GM12872 (cell line): ENCODE results near the gene SPINK7.

ENCODE experiments used
- CTCF ChIP-seq: IDR thresholded peaks from 3 replicates; pipeline ENCODE4 v1.5.1; 2011; ENCODE audit warnings: low read depth, mild to moderate bottlenecking, low read length, moderate library complexity; ENCODE audit not compliant: insufficient read depth

The SPINK7 gene

GRCh38 chr5:148342371-148343045 lies 30.3 kb downstream of the SPINK7 start:
- no peak for TF ChIP-seq CTCF

- no peak for TF ChIP-seq CTCF
Measured at GRCh38 chr5:148343046-148343407, 30.8 kb downstream of the SPINK7 start.

GRCh38 chr5:148343603-148344487 lies 31.6 kb downstream of the SPINK7 start:
- TF ChIP-seq CTCF: no peak

DNA sequence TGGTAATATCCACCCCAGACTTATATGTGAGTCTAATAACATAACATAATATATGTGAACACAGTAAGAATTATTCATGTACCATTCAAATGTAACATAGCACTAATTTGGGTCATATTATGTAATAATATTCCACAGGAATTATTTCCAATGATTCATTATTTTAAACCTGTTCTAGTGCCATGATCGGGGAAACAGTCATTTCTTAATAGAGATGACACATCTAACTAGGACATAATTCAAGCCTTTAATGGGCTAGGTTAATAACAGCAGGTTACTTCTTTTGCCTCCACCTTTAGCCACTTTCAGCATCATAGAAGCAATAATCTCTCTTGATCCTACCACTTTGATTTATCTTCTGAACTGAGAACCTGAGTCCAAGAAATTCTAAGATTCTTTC lies 35.5 kb downstream of the SPINK7 start:
- TF ChIP-seq CTCF: no peak

DNA sequence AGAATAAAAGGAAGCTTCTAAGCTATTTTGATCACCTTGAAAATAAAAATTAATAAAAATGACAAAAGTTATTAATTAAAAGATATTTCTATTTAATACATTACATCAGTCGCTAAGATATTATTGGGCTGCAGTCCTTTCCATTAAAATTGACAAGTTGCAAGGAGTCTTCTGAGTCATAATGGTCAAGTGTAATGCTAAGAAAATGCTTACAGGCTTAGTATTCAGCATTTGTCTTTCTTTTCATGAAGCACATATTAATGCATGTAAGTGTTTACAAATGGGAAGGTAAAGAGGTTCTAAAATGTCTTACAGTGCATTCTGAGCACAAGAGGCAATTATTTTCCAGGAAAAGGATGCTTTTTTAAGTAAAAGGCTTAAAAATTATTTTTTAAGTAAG lies 40.5 kb downstream of the SPINK7 start:
- TF ChIP-seq CTCF: no peak

DNA sequence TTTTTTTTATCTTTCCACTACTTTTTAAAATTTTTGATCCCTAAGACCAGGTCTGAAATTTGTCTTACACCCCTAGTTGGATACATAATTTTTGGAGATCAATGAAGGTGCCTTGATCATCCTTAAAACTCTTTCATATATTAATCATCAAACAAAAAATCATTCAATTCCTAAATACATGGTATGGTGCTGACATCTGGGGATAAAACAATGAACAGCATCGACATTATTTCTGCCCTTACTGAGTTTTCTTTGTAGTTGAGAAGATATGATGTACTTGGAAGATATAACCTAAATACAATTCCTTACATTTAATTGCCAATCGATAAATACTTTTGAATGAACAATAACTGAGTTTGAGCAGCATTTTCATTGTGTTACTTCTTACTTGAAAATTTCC lies 41.4 kb downstream of the SPINK7 start:
- TF ChIP-seq CTCF: no peak

- TF ChIP-seq CTCF: no peak
Measured at GRCh38 chr5:148364343-148364742, 52.1 kb downstream of the SPINK7 start.
